IPS-20b (cell line): ENCODE measurements around the gene RAI2.

Experiments used
- H3K27ac ChIP-seq: one replicate; pipeline ENCODE4 v1.5.1; 2013; ENCODE audit warnings: low read length
- H3K27me3 ChIP-seq: 2 replicates; pipeline ENCODE4 v1.6.1; 2013; ENCODE audit warnings: mild to moderate bottlenecking, low read length, inconsistent platforms; ENCODE audit not compliant: insufficient read depth
- H3K36me3 ChIP-seq: 2 replicates; pipeline ENCODE4 v1.6.1; 2013; ENCODE audit warnings: low read depth, mild to moderate bottlenecking, inconsistent platforms, low read length, moderate library complexity; ENCODE audit not compliant: insufficient read depth
- H3K4me1 ChIP-seq: 2 replicates; pipeline ENCODE4 v1.6.1; 2013; ENCODE audit warnings: mild to moderate bottlenecking, control low read depth, inconsistent platforms, low read length, moderate library complexity; ENCODE audit not compliant: insufficient read depth
- H3K4me3 ChIP-seq: 2 replicates; pipeline ENCODE4 v1.5.1; 2013; ENCODE audit warnings: mild to moderate bottlenecking, low read length, inconsistent platforms
- H3K9ac ChIP-seq: 2 replicates; pipeline ENCODE4 v1.6.1; 2013; ENCODE audit warnings: low read depth, mild to moderate bottlenecking, inconsistent platforms, low read length, moderate library complexity
- H3K9me3 ChIP-seq: 2 replicates; pipeline ENCODE4 v1.6.1; 2013; ENCODE audit warnings: mild to moderate bottlenecking, low read depth, low read length, inconsistent platforms; ENCODE audit not compliant: insufficient read depth

The RAI2 gene

DNA sequence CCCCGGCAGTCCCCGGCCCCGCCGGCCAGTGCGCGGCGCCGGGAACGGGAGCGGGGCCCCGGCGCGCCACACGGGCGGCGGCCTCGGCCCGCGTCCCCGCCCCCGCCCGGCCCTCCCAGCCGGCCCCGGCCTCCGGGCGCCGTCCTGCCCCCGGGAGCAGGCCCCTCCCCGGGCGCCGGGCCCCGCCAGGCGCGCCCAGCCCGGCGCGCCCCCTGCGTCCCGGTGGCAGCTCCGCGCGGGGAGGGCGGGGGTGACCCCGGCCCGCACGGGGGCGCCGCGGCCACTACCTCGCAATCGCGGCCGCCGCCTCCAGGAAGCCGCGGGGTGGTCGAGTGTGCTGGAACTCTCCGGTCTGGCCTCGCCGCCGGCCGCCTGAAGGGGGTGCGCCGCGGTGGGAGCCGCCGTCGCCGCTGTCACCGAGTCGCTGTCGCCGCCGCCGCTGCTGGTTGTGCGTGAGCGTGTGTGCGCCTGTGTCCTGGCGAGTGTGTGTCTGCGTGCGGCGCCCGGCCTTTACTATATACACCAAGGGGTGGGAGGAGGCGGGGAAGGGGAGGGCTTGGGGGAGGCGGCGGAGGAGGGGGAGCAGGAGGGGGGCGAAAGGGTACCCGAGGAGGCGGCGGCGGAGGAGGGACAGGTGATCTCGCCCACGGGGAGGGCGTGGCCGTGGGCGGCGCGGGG, at the start of gene RAI2:
RAI2 (minus strand) TSS at position 488 of the 678 bp plus-strand sequence. CDS start 59,288 bp downstream, outside the sequence.
- Histone ChIP-seq H3K4me3 (peak within 1 kb of the TSS; percentile 69), H3K9me3 (no peaks in the 10 kb centered on the region), H3K36me3 (no peaks in the 10 kb centered on the region), H3K27ac (no peak within 1 kb of the TSS), H3K27me3 (peaks cover 90% of the 10 kb centered on the region), H3K4me1 (peaks cover 4% of the 10 kb centered on the region; the same call in 1 of the 2 replicates), H3K9ac (no peak within 1 kb of the TSS)

- Histone ChIP-seq H3K9me3 (no peaks in the 10 kb centered on the region), H3K27ac (no peak overlapping the region), H3K9ac (no peak overlapping the region), H3K27me3 (no peaks in the 10 kb centered on the region), H3K4me1 (no peaks in the 10 kb centered on the region), H3K36me3 (no peaks in the 10 kb centered on the region), H3K4me3 (no peak overlapping the region)
Measured at GRCh38 chrX:17888421-17888820, 27.3 kb upstream of the RAI2 start.

DNA sequence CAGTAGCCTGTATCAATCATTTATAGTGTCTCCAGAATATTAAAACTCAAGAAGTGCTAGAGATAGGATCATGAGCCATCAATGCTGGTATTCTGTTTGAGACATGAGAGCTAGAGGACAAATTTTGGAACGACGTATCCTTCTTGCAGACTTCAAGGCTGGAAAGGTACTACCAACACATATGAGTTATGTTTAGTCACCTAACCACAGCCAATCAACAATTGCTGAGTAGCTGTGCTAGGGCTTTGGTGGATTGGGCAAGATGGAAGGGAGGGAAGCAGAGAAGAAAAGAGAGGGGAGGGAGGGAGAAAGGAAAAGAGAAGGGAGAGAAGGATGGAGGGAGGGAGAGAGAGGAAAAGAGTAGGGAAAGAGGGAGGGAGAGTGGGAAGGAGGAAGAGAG, 21.6 kb upstream of the RAI2 start:
- Histone ChIP-seq H3K9ac (no peak overlapping the region), H3K27ac (no peak overlapping the region), H3K9me3 (no peaks in the 10 kb centered on the region), H3K4me3 (no peak overlapping the region), H3K4me1 (no peaks in the 10 kb centered on the region), H3K27me3 (no peaks in the 10 kb centered on the region), H3K36me3 (no peaks in the 10 kb centered on the region)

GRCh38 chrX:17878028-17878670, 17.1 kb upstream of the RAI2 start:
- no peaks in the 10 kb centered on the region for H3K36me3 ChIP-seq
- no peak overlapping the region for H3K4me3 ChIP-seq
- H3K9ac ChIP-seq, result no peak overlapping the region
- H3K9me3 ChIP-seq, result no peaks in the 10 kb centered on the region
- H3K27me3 ChIP-seq, result no peaks in the 10 kb centered on the region
- no peak overlapping the region for H3K27ac ChIP-seq
- no peaks in the 10 kb centered on the region for H3K4me1 ChIP-seq

DNA sequence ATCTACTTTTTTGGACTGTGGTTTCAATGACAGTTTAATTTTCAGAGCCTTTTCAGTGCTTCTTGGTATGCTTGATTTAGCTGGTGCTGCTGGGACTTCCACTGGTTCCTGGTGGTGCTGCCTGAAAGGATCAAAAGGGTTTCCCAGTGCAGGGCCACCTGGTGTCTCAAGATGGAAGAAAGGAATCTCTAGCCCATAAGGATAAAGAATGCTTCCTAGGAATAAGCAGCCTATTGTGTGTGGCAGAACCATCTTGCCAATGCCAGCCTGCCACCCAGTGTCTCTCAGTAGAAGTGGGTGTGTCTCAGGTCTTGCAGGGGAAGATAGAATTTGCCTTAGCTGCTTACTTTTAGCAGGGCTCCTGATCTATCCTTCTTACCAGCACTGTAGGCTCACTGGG, 15.0 kb upstream of the RAI2 start:
- Histone ChIP-seq H3K27ac (no peak overlapping the region), H3K4me1 (no peaks in the 10 kb centered on the region), H3K4me3 (no peak overlapping the region), H3K9me3 (no peaks in the 10 kb centered on the region), H3K36me3 (no peaks in the 10 kb centered on the region), H3K9ac (no peak overlapping the region), H3K27me3 (no peaks in the 10 kb centered on the region)

DNA sequence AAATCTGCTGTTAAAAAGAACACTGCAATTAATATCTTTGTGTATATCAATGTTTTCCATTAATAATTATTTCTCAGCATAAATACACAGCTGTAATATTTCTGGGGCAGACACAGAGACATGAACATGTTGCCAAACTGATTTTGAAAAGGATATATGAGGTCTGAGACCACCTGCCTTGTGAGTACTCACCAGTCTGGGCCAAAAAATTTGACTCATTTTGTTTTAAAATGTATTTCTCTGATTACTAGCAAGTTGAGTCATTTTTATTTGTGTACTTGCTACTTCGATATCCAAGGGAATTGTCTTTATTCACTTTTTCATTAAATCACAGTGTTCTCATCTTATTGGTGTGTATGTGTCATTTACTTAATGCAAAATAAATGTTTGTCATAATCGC, 8.5 kb upstream of the RAI2 start:
- Histone ChIP-seq H3K9ac (no peak overlapping the region), H3K4me3 (no peak overlapping the region), H3K36me3 (no peaks in the 10 kb centered on the region), H3K27me3 (peaks cover 11% of the 10 kb centered on the region; the same call in 1 of the 2 replicates), H3K27ac (no peak overlapping the region), H3K9me3 (no peaks in the 10 kb centered on the region), H3K4me1 (no peaks in the 10 kb centered on the region)

DNA sequence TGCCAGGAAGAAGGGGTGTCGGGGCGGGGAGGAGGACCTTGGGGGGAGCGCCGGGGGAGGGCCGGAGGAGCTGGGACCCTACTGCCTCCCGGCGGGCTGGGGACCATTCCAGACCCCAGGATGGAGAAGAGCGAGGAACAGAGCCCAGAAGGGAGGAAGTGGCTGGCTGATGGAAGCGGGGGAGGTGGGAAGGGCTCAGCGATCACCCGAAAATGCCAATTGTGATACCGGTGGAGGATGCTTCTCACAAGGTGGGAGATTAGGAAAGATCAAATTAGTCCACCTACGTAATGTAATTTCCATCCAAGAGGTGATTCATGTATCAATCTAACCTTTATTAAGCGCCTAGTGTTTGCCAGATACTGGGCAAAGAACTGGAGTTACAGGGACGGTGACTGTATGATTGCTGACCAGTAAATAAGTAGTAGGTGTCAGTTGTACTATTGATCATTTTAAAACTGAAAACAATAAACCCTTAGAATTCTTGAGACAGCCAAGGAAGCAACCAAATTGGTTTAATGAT, 452 bp upstream of the RAI2 start:
- Histone ChIP-seq H3K9ac (no peak overlapping the region), H3K36me3 (no peaks in the 10 kb centered on the region), H3K4me3 (peak overlapping the region; percentile 35; the same call in 1 of the 2 replicates), H3K9me3 (no peaks in the 10 kb centered on the region), H3K4me1 (peaks cover 4% of the 10 kb centered on the region; the same call in 1 of the 2 replicates), H3K27me3 (peaks cover 84% of the 10 kb centered on the region), H3K27ac (no peak overlapping the region)

- Histone ChIP-seq H3K36me3 (no peaks in the 10 kb centered on the region), H3K4me1 (peaks cover 4% of the 10 kb centered on the region; the same call in 1 of the 2 replicates), H3K27ac (no peak overlapping the region), H3K4me3 (peak overlapping the region; percentile 69), H3K9me3 (no peaks in the 10 kb centered on the region), H3K9ac (no peak overlapping the region), H3K27me3 (peaks cover 87% of the 10 kb centered on the region)
Measured at GRCh38 chrX:17860179-17860780, 818 bp downstream of the RAI2 start.

DNA sequence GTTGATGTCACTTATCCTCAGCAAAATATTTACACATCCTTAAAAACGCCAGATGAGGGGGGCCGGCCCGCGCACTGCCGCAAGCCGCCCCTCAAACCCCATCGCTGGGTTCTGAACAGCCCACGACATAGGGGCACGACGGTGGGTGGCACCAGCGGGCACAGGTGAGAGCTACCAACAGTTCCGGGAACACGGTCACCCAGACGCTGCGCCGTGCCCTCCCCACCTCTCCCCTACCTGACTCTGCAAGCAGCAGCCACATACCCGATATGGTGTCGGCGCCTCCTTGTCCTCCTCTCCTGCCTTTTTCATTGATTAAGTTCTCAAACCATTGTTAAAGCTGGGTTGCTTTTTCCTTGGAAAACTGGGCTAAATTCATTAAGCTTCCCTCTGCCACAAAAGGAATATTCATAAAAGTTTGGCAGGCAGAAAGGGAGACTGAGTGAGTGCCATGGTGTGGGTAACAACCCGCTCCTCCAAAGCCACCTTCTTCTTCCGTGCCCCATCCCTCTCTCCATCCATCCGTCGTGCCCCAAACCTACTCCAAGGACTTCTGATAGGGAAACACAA, 1.4 kb downstream of the RAI2 start:
- H3K27ac ChIP-seq, result no peak overlapping the region
- H3K9me3 ChIP-seq, result no peaks in the 10 kb centered on the region
- H3K9ac ChIP-seq, result no peak overlapping the region
- H3K36me3 ChIP-seq, result no peaks in the 10 kb centered on the region
- H3K4me1 ChIP-seq, result peaks cover 4% of the 10 kb centered on the region; the same call in 1 of the 2 replicates
- H3K4me3 ChIP-seq, result peak overlapping the region; percentile 69
- H3K27me3 ChIP-seq, result peaks cover 82% of the 10 kb centered on the region

DNA sequence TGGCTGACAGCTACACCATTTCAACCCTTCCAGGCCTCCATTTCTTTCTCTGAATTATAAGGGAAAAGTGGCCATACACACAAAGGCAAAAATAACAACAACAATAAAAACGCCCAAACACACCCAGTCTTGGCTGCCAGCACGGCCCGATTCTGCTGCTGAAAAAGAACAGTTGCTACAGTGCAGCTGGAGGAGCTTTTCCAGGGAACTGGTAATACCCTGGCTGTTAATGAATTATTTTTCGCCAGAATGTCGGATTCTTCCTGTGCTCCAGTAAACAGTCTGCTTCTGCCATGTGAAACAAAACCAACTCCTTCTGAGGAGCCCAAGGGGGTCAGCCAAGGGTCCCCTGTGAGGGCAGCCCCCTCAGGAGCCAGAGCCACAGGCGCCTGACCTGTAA, 6.6 kb downstream of the RAI2 start:
- Histone ChIP-seq H3K9me3 (no peaks in the 10 kb centered on the region), H3K36me3 (no peaks in the 10 kb centered on the region), H3K4me1 (peaks cover 4% of the 10 kb centered on the region; the same call in 1 of the 2 replicates)

GRCh38 chrX:17854069-17854468, 7.0 kb downstream of the RAI2 start:
- H3K27me3 ChIP-seq, result peaks cover 34% of the 10 kb centered on the region
- H3K4me3 ChIP-seq, result no peak overlapping the region
- peaks cover 2% of the 10 kb centered on the region; the same call in 1 of the 2 replicates for H3K4me1 ChIP-seq
- H3K36me3 ChIP-seq, result no peaks in the 10 kb centered on the region
- no peak overlapping the region for H3K27ac ChIP-seq
- H3K9me3 ChIP-seq, result no peaks in the 10 kb centered on the region
- H3K9ac ChIP-seq, result no peak overlapping the region

More for the DNA sequence above, 6.6 kb downstream of the RAI2 start:
- Histone ChIP-seq H3K27me3 (peaks cover 38% of the 10 kb centered on the region), H3K9ac (no peak overlapping the region), H3K4me3 (no peak overlapping the region), H3K27ac (no peak overlapping the region)
